Lower leg skin (tissue), 4 donors: ENCODE measurements around the gene AIG1. TPM values are rescaled to one million over a fixed set of nuclear protein-coding genes. Genes with fewer than 3 reads are reported as not detected.

Experiments used
- DNase-seq, 2 donors: peaks; one replicate each; pipeline ENCODE4 v3.0.0-alpha.2; 2019; ENCODE audit warnings: low spot score in 2 of 2
- H3K4me3 ChIP-seq: fragments of 200-600 bp; sonication (generic); 2 replicates; pipeline ENCODE4 v1.5.1; 2017; ENCODE audit warnings: mild to moderate bottlenecking, low read depth; ENCODE audit not compliant: poor library complexity, severe bottlenecking
- CTCF ChIP-seq, 3 donors: fragments of 450-650 bp; IDR thresholded peaks; one replicate each; pipeline ENCODE4 v1.5.1; 2016; ENCODE audit warnings: antibody characterized with exemption in 3 of 3, mild to moderate bottlenecking in 3 of 3, moderate library complexity in 2 of 3
- POLR2A ChIP-seq, 2 donors: fragments of 450-650 bp; IDR thresholded peaks; one replicate each; pipeline ENCODE4 v1.6.1; 2016 to 2017; ENCODE audit warnings: antibody characterized with exemption in 2 of 2, mild to moderate bottlenecking in 1 of 2, moderate library complexity in 1 of 2
- WGBS, 2 donors: methylation state at CpG; one replicate each; pipeline ENCODE4 v1.1.5; 2018; 5-methylcytosine and 5-hydroxymethylcytosine counted together
- intact Hi-C: fragments of 100-400 bp; cut with DNase I; formaldehyde crosslinking; loops from one replicate; pipeline ENCODE4 v1.15.0; 2023; ENCODE audit warnings: low total_unique reads
- total RNA-seq, 4 donors: library from RNA; depleted of rRNA; stranded (reverse); fragments of >200 nt; gene quantifications; one replicate each; pipeline ENCODE4 v1.1.0, GENCODE V29; 2016

Gene AIG1
- total RNA-seq, 4 donors from 2014 or later: 12.2 to 21.4 (median 16.0) TPM

- intact Hi-C loops: no loop called here
- H3K4me3 ChIP-seq: no peak overlapping the region
- DNase-seq: no peak
- WGBS, 2 donors: 49 to 63% methylated on average over 5 of the region's 5 CpGs
- TF ChIP-seq CTCF (IDR thresholded peaks at IDR 0.05) (no peak), POLR2A (IDR thresholded peaks at IDR 0.05) (no peak)
These were observed 137.6 kb downstream of the AIG1 start for GRCh38 chr6:143198312-143198711.

GRCh38 chr6:143199291-143199690, 138.6 kb downstream of the AIG1 start:
- no peak for DNase-seq
- intact Hi-C loops: no loop called here
- H3K4me3 ChIP-seq: no peak overlapping the region
- 72 to 77% methylated on average over 1 of the region's 1 CpG for WGBS, 2 donors
- no peak for TF ChIP-seq POLR2A (IDR thresholded peaks at IDR 0.05)
- TF ChIP-seq CTCF (IDR thresholded peaks at IDR 0.05): no peak

GRCh38 chr6:143200167-143200770, 139.6 kb downstream of the AIG1 start:
- DNase-seq: no peak
- intact Hi-C loops: no loop called here
- TF ChIP-seq CTCF (IDR thresholded peaks at IDR 0.05) (no peak), POLR2A (IDR thresholded peaks at IDR 0.05) (no peak)
- WGBS, 2 donors: 96 to 97% methylated on average over 6 of the region's 6 CpGs
- H3K4me3 ChIP-seq: no peak overlapping the region

GRCh38 chr6:143204045-143204444, 143.4 kb downstream of the AIG1 start:
- DNase-seq: no peak
- intact Hi-C loops: no loop called here

GRCh38 chr6:143205131-143205535, 144.4 kb downstream of the AIG1 start:
- intact Hi-C loops: no loop called here
- H3K4me3 ChIP-seq: no peak overlapping the region

More at GRCh38 chr6:143204045-143204444, 143.4 kb downstream of the AIG1 start:
- TF ChIP-seq POLR2A (IDR thresholded peaks at IDR 0.05) (no peak), CTCF (IDR thresholded peaks at IDR 0.05) (no peak)
- no peak overlapping the region for H3K4me3 ChIP-seq

More at GRCh38 chr6:143205131-143205535, 144.4 kb downstream of the AIG1 start:
- TF ChIP-seq CTCF (IDR thresholded peaks at IDR 0.05): no peak
- no peak for TF ChIP-seq POLR2A (IDR thresholded peaks at IDR 0.05)
- 92 to 95% methylated on average over 1 of the region's 1 CpG for WGBS, 2 donors
- DNase-seq: no peak
